Esophagus muscularis mucosa (tissue), 4 donors: ENCODE measurements around the gene PLPPR3. TPM values are rescaled to one million over a fixed set of nuclear protein-coding genes. Genes with fewer than 3 reads are reported as not detected.

Source experiments
- DNase-seq: peaks from one replicate; pipeline ENCODE4 v3.0.0-alpha.2; 2017; ENCODE audit errors: extremely low spot score
- H3K27ac ChIP-seq, 4 donors: fragments of 200-600 bp; sonication (generic); replicated peaks in 1 of 4; 1 replicate in 3 of 4; 2 replicates in 1 of 4; pipeline ENCODE4 v1.5.1; 2016 to 2019; ENCODE audit warnings: mild to moderate bottlenecking in 1 of 4
- H3K27me3 ChIP-seq, 4 donors: fragments of 200-600 bp; sonication (generic); one replicate each; pipeline versions ENCODE4 v1.5.1 to v1.6.0; 2016 to 2019
- H3K36me3 ChIP-seq, 4 donors: fragments of 200-600 bp; sonication (generic); one replicate each; pipeline ENCODE4 v1.5.1; 2016 to 2019
- H3K4me1 ChIP-seq, 4 donors: fragments of 200-600 bp; sonication (generic); one replicate each; pipeline ENCODE4 v1.5.1; 2016 to 2019
- H3K4me3 ChIP-seq, 4 donors: fragments of 200-600 bp; sonication (generic); 1 replicate in 2 of 4; 2 replicates in 2 of 4; pipeline ENCODE4 v1.5.1; 2016 to 2019; ENCODE audit warnings: mild to moderate bottlenecking in 4 of 4, moderate library complexity in 1 of 4
- H3K9me3 ChIP-seq, 4 donors: fragments of 200-600 bp; sonication (generic); 1 replicate in 3 of 4; 2 replicates in 1 of 4; pipeline ENCODE4 v1.5.1; 2016 to 2019
- EP300 ChIP-seq: sonication (generic); formaldehyde crosslinking; IDR thresholded peaks from one replicate; pipeline ENCODE4 v1.6.1; 2017; ENCODE audit warnings: antibody characterized with exemption
- POLR2A ChIP-seq: fragments of 450-650 bp; IDR thresholded peaks from one replicate; pipeline ENCODE4 v1.6.1; 2017; ENCODE audit warnings: antibody characterized with exemption, moderate library complexity, mild to moderate bottlenecking, low read depth
- POLR2AphosphoS5 ChIP-seq, 2 donors: sonication (generic); formaldehyde crosslinking; IDR thresholded peaks; one replicate each; pipeline ENCODE4 v1.6.1; 2017; ENCODE audit warnings: antibody characterized with exemption in 2 of 2
- WGBS: methylation state at CpG from one replicate; pipeline ENCODE4 v1.1.5; 2018; 5-methylcytosine and 5-hydroxymethylcytosine counted together
- intact Hi-C: fragments of 100-400 bp; cut with DNase I; formaldehyde crosslinking; loops from one replicate; pipeline ENCODE4 v1.15.1; 2023
- total RNA-seq, 4 donors: library from RNA; depleted of rRNA; stranded (reverse); fragments of >200 nt; gene quantifications; one replicate each; pipeline versions ENCODE4 v1.1.0 to v1.2.1, GENCODE V29; 2016
- TF ChIP-seq, protein P1 (sequence below), 3 experiments: fragments of 200-600 bp in 2 of 3; fragments of 450-650 bp in 1 of 3; sonication (generic) in 2 of 3; IDR thresholded peaks; one replicate each; pipeline ENCODE4 v1.5.1; 2017 to 2019; ENCODE audit warnings: antibody characterized with exemption in 3 of 3, mild to moderate bottlenecking in 2 of 3, moderate library complexity in 1 of 3

Gene PLPPR3
- total RNA-seq, 4 donors from 2014 or later, result not detected

- H3K4me3 ChIP-seq, result peak overlapping the region; percentile 90 to 98 (median 96)
- peak overlapping the region; percentile 95 to 100 (median 99) for H3K27ac ChIP-seq
- H3K4me1 ChIP-seq, result peaks cover 61 to 71% (median 69%) of the 10 kb centered on the region in 4 donors
- no peaks in the 10 kb centered on the region for H3K9me3 ChIP-seq
- intact Hi-C loops, result no loop called here
- DNase-seq, result no peak
- WGBS, result under 1% methylated on average over 26 of the region's 44 CpGs
- no peaks in the 10 kb centered on the region for H3K27me3 ChIP-seq
- H3K36me3 ChIP-seq, result peaks cover 0 to 39% (median 21%) of the 10 kb centered on the region in 4 donors
- TF ChIP-seq, protein P1, sequence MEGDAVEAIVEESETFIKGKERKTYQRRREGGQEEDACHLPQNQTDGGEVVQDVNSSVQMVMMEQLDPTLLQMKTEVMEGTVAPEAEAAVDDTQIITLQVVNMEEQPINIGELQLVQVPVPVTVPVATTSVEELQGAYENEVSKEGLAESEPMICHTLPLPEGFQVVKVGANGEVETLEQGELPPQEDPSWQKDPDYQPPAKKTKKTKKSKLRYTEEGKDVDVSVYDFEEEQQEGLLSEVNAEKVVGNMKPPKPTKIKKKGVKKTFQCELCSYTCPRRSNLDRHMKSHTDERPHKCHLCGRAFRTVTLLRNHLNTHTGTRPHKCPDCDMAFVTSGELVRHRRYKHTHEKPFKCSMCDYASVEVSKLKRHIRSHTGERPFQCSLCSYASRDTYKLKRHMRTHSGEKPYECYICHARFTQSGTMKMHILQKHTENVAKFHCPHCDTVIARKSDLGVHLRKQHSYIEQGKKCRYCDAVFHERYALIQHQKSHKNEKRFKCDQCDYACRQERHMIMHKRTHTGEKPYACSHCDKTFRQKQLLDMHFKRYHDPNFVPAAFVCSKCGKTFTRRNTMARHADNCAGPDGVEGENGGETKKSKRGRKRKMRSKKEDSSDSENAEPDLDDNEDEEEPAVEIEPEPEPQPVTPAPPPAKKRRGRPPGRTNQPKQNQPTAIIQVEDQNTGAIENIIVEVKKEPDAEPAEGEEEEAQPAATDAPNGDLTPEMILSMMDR (IDR thresholded peaks at IDR 0.05), result no peak
- TF ChIP-seq EP300 (no peak), POLR2AphosphoS5 (IDR thresholded peaks at IDR 0.05) (no peak), POLR2A (no peak)
Observed at GRCh38 chr19:798415-799075, 23.2 kb downstream of the PLPPR3 start.

DNA sequence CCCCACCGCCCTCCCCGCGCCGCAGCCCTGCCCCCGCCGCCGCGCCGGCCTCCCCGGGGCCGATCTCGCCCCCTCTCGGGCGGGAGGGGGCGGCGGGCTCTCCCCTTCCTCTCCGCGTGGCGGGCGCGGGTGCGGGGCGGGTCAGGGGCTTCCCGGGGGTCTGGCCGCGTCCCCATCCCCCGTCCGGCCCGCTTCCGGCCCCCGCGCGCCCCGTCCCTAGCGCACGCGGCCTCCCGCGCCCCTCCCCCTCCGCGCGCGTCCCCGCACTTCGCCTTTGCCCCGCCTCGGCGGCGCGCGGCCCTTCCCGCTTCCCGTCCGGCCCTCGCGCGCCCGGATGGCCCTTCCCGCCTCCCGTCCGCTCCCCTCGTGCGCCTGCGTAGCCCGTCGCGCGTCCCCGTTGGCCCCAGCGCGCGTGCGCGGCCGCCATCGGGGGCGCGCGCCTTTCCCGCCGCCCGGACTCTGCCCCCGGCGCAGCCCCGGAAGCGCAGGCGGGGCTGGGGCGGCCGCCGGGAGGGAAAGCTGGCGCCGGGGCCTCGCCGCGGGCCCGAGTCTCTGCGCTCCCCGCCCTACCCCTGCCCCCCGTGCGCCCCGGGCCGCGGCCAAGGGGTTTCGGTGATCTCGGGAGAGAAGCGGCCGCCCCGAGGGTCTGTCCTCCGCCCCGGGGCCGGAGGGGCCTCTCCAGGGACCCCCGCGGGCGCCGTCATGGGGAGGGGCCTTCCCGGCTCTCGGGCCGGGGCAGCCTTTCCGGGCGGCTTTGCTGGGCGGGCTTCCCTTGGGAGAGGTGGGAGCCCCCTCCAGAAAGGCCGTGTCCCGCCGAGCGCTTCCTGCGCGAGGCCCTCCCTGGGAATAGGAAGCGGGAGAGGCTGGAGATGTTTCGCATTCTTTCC, 24.0 kb downstream of the PLPPR3 start:
- peak overlapping the region; percentile 90 to 98 (median 96) for H3K4me3 ChIP-seq
- no peaks in the 10 kb centered on the region for H3K27me3 ChIP-seq
- peaks cover 0 to 33% (median 16%) of the 10 kb centered on the region in 4 donors for H3K36me3 ChIP-seq
- H3K4me1 ChIP-seq, result peaks cover 53 to 63% (median 62%) of the 10 kb centered on the region in 4 donors
- H3K27ac ChIP-seq, result peak overlapping the region; percentile 95 to 100 (median 99)
- TF ChIP-seq EP300 (no peak), POLR2A (no peak), POLR2AphosphoS5 (IDR thresholded peaks at IDR 0.05) (peak in 1 of 2 donors; percentile 67)
- TF ChIP-seq, protein P1 (IDR thresholded peaks at IDR 0.05), result peak in 1 of 3 experiments; percentile 45
- intact Hi-C loops, result no loop called here
- WGBS, result 0% methylated on average over 15 of the region's 129 CpGs
- no peak for DNase-seq
- no peaks in the 10 kb centered on the region for H3K9me3 ChIP-seq

GRCh38 chr19:796692-797527, 24.8 kb downstream of the PLPPR3 start, which contains the start of gene PTBP1:
Gene PTBP1 (plus strand): TSS chr19:797452. CDS start chr19:797498, 46 bp downstream.
- H3K27ac ChIP-seq, result peak within 1 kb of the TSS; percentile 95 to 100 (median 99)
- intact Hi-C loops, result no loop called here
- no peaks in the 10 kb centered on the region for H3K27me3 ChIP-seq
- peaks cover 0 to 33% (median 16%) of the 10 kb centered on the region in 4 donors for H3K36me3 ChIP-seq
- peaks cover 52 to 63% (median 60%) of the 10 kb centered on the region in 4 donors for H3K4me1 ChIP-seq
- peak within 1 kb of the TSS; percentile 90 to 98 (median 96) for H3K4me3 ChIP-seq
- peak; percentile 100 for DNase-seq
- under 1% methylated on average over 19 of the region's 83 CpGs for WGBS
- TF ChIP-seq POLR2A, result peak; percentile 54
- TF ChIP-seq POLR2AphosphoS5 (IDR thresholded peaks at IDR 0.05), result peak; percentile 86 to 97
- TF ChIP-seq EP300, result no peak
- TF ChIP-seq, protein P1 (IDR thresholded peaks at IDR 0.05), result peak in 1 of 3 experiments; percentile 19
- no peaks in the 10 kb centered on the region for H3K9me3 ChIP-seq
